NCI-H345 (cell line): ENCODE measurements around the gene ATP2B2.
"Not testable (repeated sequence)": the region's sequence is repeated elsewhere in the genome, so short reads cannot be mapped to it uniquely, and the experiment has no call there.

ENCODE experiments used
- DNase-seq: peaks from one replicate; lab custom pipeline; 2025; lab: John Stamatoyannopoulos, UW

Gene ATP2B2

GRCh38 chr3:10299679-10300078, 205.7 kb downstream of the ATP2B2 start:
- DNase-seq = no peak

DNA sequence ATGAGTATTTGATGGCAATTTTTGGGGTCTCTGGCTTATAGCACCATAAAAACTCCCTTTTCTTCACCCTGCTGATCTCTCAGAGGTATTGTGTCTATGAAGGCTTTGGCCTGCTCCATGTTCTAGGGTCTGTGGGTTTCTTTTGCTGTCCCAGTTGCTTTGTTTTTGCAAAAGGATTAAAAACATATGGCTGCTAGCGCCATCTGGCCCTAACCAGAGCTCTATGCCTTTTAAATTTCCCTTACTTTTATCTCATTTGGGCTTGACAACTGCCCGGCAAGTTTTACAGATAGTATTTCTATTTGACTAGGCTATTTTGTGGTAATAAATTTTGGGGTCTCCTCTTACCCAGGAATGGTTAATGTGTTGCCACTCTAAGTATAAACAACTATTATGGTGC, 206.2 kb downstream of the ATP2B2 start:
- DNase-seq = no peak

DNA sequence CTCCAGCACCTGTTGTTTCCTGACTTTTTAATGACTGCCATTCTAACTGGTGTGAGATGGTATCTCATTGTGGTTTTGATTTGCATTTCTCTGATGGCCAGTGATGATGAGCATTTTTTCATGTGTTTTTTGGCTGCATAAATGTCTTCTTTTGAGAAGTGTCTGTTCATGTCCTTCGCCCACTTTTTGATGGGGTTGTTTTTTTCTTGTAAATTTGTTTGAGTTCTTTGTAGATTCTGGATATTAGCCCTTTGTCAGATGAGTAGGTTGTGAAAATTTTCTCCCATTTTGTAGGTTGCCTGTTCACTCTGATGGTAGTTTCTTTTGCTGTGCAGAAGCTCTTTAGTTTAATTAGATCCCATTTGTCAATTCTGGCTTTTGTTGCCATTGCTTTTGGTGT, 207.3 kb downstream of the ATP2B2 start:
- not testable (repeated sequence) for DNase-seq

- no peak for DNase-seq
These were observed 211.3 kb downstream of the ATP2B2 start for GRCh38 chr3:10294030-10294586.

GRCh38 chr3:10292505-10293419, 212.6 kb downstream of the ATP2B2 start, which contains the start of gene GHRL:
Gene GHRL, minus strand, starts transcription at chr3:10292947. Its CDS starts 2,767 bp downstream, at chr3:10290180.
- DNase-seq = no peak

- DNase-seq = no peak
These were observed 213.7 kb downstream of the ATP2B2 start for GRCh38 chr3:10291641-10292040.

DNA sequence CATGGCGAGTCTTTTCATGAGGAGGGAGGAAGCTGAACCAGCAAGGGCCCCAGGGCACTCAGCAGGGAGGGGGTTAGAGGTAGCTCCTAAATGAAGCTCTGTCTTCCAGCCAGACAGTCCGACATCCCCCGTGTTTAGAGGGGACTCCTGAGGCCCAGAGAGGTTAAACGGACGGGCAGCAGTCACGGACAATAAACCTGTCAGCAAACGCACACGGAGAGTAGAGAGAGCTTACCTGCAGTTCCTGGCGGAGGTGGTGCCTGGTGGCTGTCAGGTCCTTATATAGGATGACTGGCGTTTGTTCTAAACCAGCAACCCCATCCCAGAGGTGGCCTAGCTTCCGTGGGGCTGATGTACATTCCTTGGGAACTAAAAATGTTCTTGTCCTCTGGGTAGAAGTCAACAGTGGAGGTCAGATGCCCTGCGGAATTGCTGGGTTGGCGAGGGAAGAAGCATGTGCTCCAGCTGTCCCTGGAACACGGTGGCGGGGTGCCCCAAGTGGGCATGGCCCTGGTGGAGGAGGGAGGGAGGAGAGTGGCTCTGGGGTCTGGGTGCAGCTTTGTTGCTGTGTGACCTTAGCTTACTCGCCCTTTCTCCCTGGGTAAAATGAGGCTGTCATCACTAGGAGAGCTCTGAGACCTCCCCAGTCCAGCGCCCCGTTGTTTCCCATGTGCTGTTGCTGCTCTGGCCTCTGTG, 214.8 kb downstream of the ATP2B2 start:
- DNase-seq = no peak

GRCh38 chr3:10289787-10290355, 215.5 kb downstream of the ATP2B2 start:
- DNase-seq = no peak

DNA sequence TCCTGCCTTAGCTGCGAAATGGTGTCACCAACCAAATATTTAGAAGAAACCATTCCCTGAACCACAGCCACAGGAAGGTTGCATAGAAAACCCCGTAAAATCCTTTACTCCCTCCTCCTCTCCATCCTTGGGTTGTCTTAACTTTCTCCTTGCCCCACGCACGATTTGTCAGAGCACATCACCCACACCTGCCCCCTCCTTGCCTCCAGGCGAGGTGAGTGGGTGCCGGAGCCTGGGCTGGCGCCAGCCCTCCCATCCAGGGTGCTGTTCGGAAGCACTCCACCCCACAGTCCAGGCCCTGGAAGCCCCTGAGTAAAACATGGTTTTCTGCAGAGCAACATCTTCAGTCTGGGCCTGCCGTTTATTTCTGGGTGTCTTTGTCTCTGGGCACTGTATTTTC, 216.3 kb downstream of the ATP2B2 start:
- no peak for DNase-seq

DNA sequence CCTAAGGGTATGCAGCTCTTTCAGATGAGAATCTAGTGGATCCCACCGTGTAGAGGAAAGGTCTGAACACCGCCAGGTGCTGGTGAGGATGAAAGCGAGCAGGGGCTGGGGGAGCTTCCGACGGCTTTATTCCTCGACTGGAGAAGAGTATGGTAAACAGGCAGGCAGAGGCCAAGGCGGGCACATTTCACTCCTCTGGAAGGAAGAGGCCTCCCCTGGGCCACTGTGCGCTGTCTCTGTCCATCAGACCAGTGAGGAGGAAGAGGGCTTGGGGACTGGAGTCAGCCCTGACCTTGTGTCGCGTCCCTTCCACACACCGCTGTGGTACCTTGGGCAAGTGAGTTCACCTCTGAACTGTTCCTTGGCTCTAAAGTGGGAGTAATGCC, 216.8 kb downstream of the ATP2B2 start:
- DNase-seq = no peak

GRCh38 chr3:10287936-10288574, 217.3 kb downstream of the ATP2B2 start:
- no peak for DNase-seq

DNA sequence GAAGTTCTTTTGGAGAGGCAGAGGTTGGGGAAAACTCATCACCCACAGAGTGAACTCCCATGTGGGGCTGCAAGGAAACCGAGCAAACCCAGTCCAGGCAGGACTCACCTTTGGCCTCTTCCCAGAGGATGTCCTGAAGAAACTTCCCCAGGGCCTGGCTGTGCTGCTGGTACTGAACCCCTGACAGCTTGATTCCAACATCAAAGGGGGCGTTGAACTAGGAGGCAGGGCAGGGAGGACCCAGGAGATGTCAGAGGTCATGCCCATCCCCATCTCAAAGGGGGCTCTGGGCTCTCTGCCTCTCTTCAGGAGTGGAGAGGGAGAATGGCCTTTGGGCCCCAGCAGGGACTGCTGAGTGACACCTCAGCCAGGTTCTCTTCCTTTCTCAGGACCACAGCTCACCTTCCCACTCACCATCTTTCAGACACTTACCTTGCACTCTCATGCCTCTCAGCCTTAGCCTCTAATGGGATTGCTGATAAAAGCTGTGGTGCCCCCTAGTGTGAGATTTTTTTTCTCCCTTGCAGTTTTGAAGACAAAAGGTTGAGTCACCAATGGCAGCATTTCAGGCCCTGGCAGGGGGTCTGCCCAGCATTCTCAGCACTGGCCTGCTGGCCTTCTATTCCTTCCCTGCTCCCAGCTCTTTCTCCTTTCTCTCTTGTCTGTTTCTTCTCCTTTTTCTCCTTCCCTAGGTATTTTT, 218.6 kb downstream of the ATP2B2 start:
- DNase-seq = no peak

- no peak for DNase-seq
These were observed 219.3 kb downstream of the ATP2B2 start for GRCh38 chr3:10286133-10286524.

DNA sequence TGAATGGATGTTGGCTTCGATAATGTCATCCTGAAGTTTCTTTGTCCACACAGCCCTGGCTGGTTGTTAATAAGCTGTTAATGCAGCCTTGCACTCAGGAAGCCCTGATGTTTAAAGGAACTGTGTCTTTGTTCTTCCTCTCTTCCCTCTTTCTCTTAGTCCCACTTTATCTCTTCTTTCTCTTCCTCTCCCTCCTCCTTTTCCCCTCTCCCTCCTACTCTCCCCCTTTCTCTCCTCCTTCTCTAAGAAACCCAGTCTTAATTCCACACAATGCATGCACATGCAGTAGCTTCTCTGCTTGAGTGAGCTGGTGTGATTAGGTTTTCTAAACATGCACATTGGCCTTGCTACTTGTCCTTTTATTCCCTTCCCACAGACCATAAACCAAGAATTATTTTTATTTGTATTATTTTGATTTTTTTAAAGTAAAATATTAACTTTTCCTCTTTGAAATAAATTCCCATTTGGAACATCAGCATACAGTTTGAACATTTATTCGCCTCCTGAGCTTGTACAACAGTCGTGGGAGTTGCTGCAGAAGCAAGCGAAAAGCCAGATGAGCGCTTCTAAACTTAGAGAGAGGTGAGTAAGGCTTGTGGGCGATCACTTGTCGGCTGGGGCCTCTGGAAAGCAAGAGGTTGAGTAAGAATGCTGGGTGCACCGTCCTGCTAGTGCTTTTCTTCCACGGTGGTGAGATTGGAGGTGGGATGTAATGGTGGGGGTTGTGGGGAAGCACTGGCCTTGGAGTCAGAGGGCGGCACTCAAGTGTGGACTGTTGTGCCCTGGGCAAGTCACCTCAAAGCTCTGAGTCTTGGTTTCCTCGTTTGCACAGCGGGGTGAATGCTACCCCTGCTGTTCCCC, 219.9 kb downstream of the ATP2B2 start:
- no peak for DNase-seq

- no peak for DNase-seq
These were observed 220.9 kb downstream of the ATP2B2 start for GRCh38 chr3:10284496-10284895.

- peak; percentile 3 for DNase-seq
These were observed 221.7 kb downstream of the ATP2B2 start for GRCh38 chr3:10283638-10284037.

GRCh38 chr3:10281951-10282350, 223.4 kb downstream of the ATP2B2 start:
- DNase-seq = no peak

GRCh38 chr3:10280571-10280970, 224.8 kb downstream of the ATP2B2 start:
- DNase-seq = no peak

- no peak for DNase-seq
These were observed 225.2 kb downstream of the ATP2B2 start for GRCh38 chr3:10280177-10280529.

GRCh38 chr3:10279384-10280176, 225.8 kb downstream of the ATP2B2 start:
- DNase-seq = no peak
